PC-3 (cell line): ENCODE measurements around the gene TFB2M.

ENCODE experiments used
- CTCF ChIP-seq: fragments of 300-600 bp; sonication (generic); conservative IDR thresholded peaks from 2 replicates; pipeline ENCODE4 v1.5.1; 2017; ENCODE audit warnings: antibody characterized with exemption, low read depth, mild to moderate bottlenecking, low read length
- EZH2 ChIP-seq: fragments of 300-600 bp; sonication (generic); IDR thresholded peaks from one replicate; pipeline ENCODE4 v1.6.1; 2017; ENCODE audit warnings: antibody characterized with exemption, mild to moderate bottlenecking, low read length; ENCODE audit not compliant: unreplicated experiment
- EZH2phosphoT487 ChIP-seq: fragments of 300-600 bp; sonication (generic); IDR thresholded peaks from 2 replicates; pipeline ENCODE4 v1.6.1; 2018; ENCODE audit warnings: mild to moderate bottlenecking, antibody characterized with exemption, low read length, borderline replicate concordance

- TF ChIP-seq EZH2 (no peak), CTCF (peak; percentile 95), EZH2phosphoT487 (no peak)
Observed at GRCh38 chr1:246497331-246497915, 68.6 kb downstream of the TFB2M start.
